H9 (cell line): Measurements from ENCODE around the gene VAV2. TPM values are rescaled to one million over a fixed set of nuclear protein-coding genes. Genes with fewer than 3 reads are reported as not detected.

Experiments
- DNase-seq: peaks from one replicate; pipeline ENCODE4 v3.0.0-alpha.2; 2017
- H2AFZ ChIP-seq: one replicate; pipeline ENCODE4 v1.6.1; 2013; ENCODE audit warnings: mild to moderate bottlenecking, low read length, control low read depth, moderate library complexity
- H2AK5ac ChIP-seq: 2 replicates; pipeline ENCODE4 v1.6.1; 2013; ENCODE audit warnings: low read length, control low read depth, mixed read lengths; ENCODE audit not compliant: insufficient read length
- H2BK120ac ChIP-seq: one replicate; pipeline ENCODE4 v1.6.1; 2013; ENCODE audit warnings: low read depth, mild to moderate bottlenecking, low read length, control low read depth, inconsistent platforms; ENCODE audit not compliant: poor library complexity, severe bottlenecking
- H2BK12ac ChIP-seq: 2 replicates; pipeline ENCODE4 v1.6.1; 2013; ENCODE audit warnings: low read length, control low read depth, mixed read lengths, low read depth; ENCODE audit not compliant: insufficient read length
- H2BK15ac ChIP-seq: 2 replicates; pipeline ENCODE4 v1.6.1; 2013; ENCODE audit warnings: low read depth, low read length, control low read depth
- H2BK20ac ChIP-seq: one replicate; pipeline ENCODE4 v1.6.1; 2013; ENCODE audit warnings: low read depth, mild to moderate bottlenecking, low read length, control low read depth, inconsistent platforms; ENCODE audit not compliant: poor library complexity, severe bottlenecking
- H2BK5ac ChIP-seq: 2 replicates; pipeline ENCODE4 v1.6.1; 2013; ENCODE audit warnings: low read length, control low read depth, mixed read lengths; ENCODE audit not compliant: insufficient read length
- H3K14ac ChIP-seq: 2 replicates; pipeline ENCODE4 v1.6.1; 2013; ENCODE audit warnings: low read length, control low read depth; ENCODE audit not compliant: insufficient read depth
- H3K18ac ChIP-seq: 2 replicates; pipeline ENCODE4 v1.6.1; 2013; ENCODE audit warnings: low read depth, mild to moderate bottlenecking, mixed read lengths, low read length, control low read depth; ENCODE audit not compliant: insufficient read length
- H3K23ac ChIP-seq: 2 replicates; pipeline ENCODE4 v1.6.1; 2013; ENCODE audit warnings: low read length, control low read depth, mixed read lengths, low read depth; ENCODE audit not compliant: insufficient read length
- H3K23me2 ChIP-seq: 2 replicates; pipeline ENCODE4 v1.6.1; 2013; ENCODE audit warnings: low read depth, mild to moderate bottlenecking, mixed read lengths, low read length, control low read depth; ENCODE audit not compliant: insufficient read length, poor library complexity, severe bottlenecking
- H3K27ac ChIP-seq: 2 replicates; pipeline ENCODE4 v1.5.1; 2013; ENCODE audit warnings: low read length, control low read depth, mixed read lengths, low read depth; ENCODE audit not compliant: insufficient read length
- H3K27me3 ChIP-seq: 2 replicates; pipeline ENCODE4 v1.6.1; 2013; ENCODE audit warnings: low read length, control low read depth, inconsistent platforms; ENCODE audit not compliant: insufficient read depth
- H3K4ac ChIP-seq: 2 replicates; pipeline ENCODE4 v1.6.1; 2013; ENCODE audit warnings: low read depth, mild to moderate bottlenecking, control low read depth, inconsistent platforms, low read length, moderate library complexity
- H3K4me1 ChIP-seq: 2 replicates; pipeline ENCODE4 v1.6.1; 2013; ENCODE audit warnings: low read length, control low read depth, inconsistent platforms; ENCODE audit not compliant: insufficient read depth
- H3K4me2 ChIP-seq: 2 replicates; pipeline ENCODE4 v1.6.1; 2013; ENCODE audit warnings: low read length, control low read depth, mixed read lengths; ENCODE audit not compliant: insufficient read length, insufficient read depth
- H3K56ac ChIP-seq: 2 replicates; pipeline ENCODE4 v1.6.1; 2013; ENCODE audit warnings: low read depth, mild to moderate bottlenecking, mixed read lengths, low read length, control low read depth; ENCODE audit not compliant: insufficient read length
- H3K79me1 ChIP-seq: 2 replicates; pipeline ENCODE4 v1.6.1; 2013; ENCODE audit warnings: low read depth, mild to moderate bottlenecking, moderate library complexity, low read length, control low read depth, inconsistent platforms; ENCODE audit not compliant: insufficient read depth, poor library complexity, severe bottlenecking
- H3K79me2 ChIP-seq: 2 replicates; pipeline ENCODE4 v1.6.1; 2013; ENCODE audit warnings: low read length, control low read depth, inconsistent platforms; ENCODE audit not compliant: insufficient read depth
- H3K9ac ChIP-seq: 2 replicates; pipeline ENCODE4 v1.6.1; 2013; ENCODE audit warnings: low read length, control low read depth, mixed read lengths; ENCODE audit not compliant: insufficient read length; ENCODE audit errors: extremely low read depth
- H3K9me3 ChIP-seq: one replicate; pipeline ENCODE4 v1.6.1; 2013; ENCODE audit warnings: low read depth, low read length, inconsistent platforms; ENCODE audit not compliant: control insufficient read depth
- H3T11ph ChIP-seq: one replicate; pipeline ENCODE4 v1.6.1; 2013; ENCODE audit warnings: mild to moderate bottlenecking, low read length, control low read depth, inconsistent platforms
- H4K20me1 ChIP-seq: one replicate; pipeline ENCODE4 v1.6.1; 2013; ENCODE audit not compliant: control insufficient read depth, insufficient read length, insufficient read depth
- H4K5ac ChIP-seq: 2 replicates; pipeline ENCODE4 v1.6.1; 2013; ENCODE audit warnings: low read depth, mild to moderate bottlenecking, mixed read lengths, low read length, control low read depth; ENCODE audit not compliant: insufficient read length
- H4K8ac ChIP-seq: replicated peaks from 2 replicates; pipeline ENCODE4 v1.6.1; 2013; ENCODE audit warnings: low read length, control low read depth, mixed read lengths, low read depth; ENCODE audit not compliant: insufficient read length
- H4K91ac ChIP-seq: 2 replicates; pipeline ENCODE4 v1.6.1; 2013; ENCODE audit warnings: low read depth, mild to moderate bottlenecking, moderate library complexity, mixed read lengths, low read length, control low read depth; ENCODE audit not compliant: insufficient read length
- H3K27ac Mint-ChIP-seq, 3 experiments: 2 replicates in 2 of 3; 3 replicates in 1 of 3; pipeline ENCODE4 v1.8.0; 2020 to 2021; ENCODE audit warnings: mixed read lengths in 3 of 3, mild to moderate bottlenecking in 1 of 3, moderate library complexity in 1 of 3
- H3K27me3 Mint-ChIP-seq: 2 replicates; pipeline ENCODE4 v1.8.0; 2021; ENCODE audit warnings: low read depth, mild to moderate bottlenecking, moderate library complexity, mixed read lengths
- H3K36me3 Mint-ChIP-seq, 3 experiments: 2 replicates in 2 of 3; 3 replicates in 1 of 3; pipeline ENCODE4 v1.8.0; 2020 to 2021; ENCODE audit warnings: low read depth in 3 of 3, mixed read lengths in 3 of 3; ENCODE audit not compliant: insufficient read depth in 1 of 3
- H3K4me1 Mint-ChIP-seq, 2 experiments: 2 replicates each; pipeline ENCODE4 v1.8.0; 2020; ENCODE audit warnings: mixed read lengths in 2 of 2
- H3K4me3 Mint-ChIP-seq, 2 experiments: 2 replicates in 1 of 2; 3 replicates in 1 of 2; pipeline ENCODE4 v1.8.0; 2020 to 2021; ENCODE audit warnings: mild to moderate bottlenecking in 2 of 2, mixed read lengths in 2 of 2, moderate library complexity in 1 of 2
- H3K9me3 Mint-ChIP-seq, 2 experiments: 2 replicates in 1 of 2; 3 replicates in 1 of 2; pipeline ENCODE4 v1.8.0; 2020; ENCODE audit warnings: mild to moderate bottlenecking in 2 of 2, mixed read lengths in 2 of 2, moderate library complexity in 1 of 2
- CTCF ChIP-seq: fragments of 200-600 bp; sonication (generic); conservative IDR thresholded peaks from 3 replicates; pipeline ENCODE4 v1.8.0; 2021; ENCODE audit warnings: antibody characterized with exemption, mild to moderate bottlenecking
- WGBS: extraction: QIAGEN DNeasy Blood & Tissue Kit; methylation state at CpG from one replicate; pipeline ENCODE4 v1.1.7; 2013; ENCODE audit warnings: missing lambda C conversion rate, low lambda C conversion rate, mixed read lengths; ENCODE audit not compliant: insufficient read length; ENCODE audit errors: extremely low coverage; 5-methylcytosine and 5-hydroxymethylcytosine counted together
- total RNA-seq: library from RNA; stranded (reverse); gene quantifications from 2 replicates; pipeline ENCODE4 v1.2.1, GENCODE V29; 2021

Gene VAV2
- total RNA-seq, 1 experiment from 2014 or later, result 58.7 TPM

GRCh38 chr9:133886563-133887501 lies 105.3 kb downstream of the VAV2 start:
- no peak overlapping the region for H3K27ac ChIP-seq

More at GRCh38 chr9:133886563-133887501, 105.3 kb downstream of the VAV2 start:
- H4K20me1 ChIP-seq, result no peaks in the 10 kb centered on the region
- H4K5ac ChIP-seq, result no peak overlapping the region
- peaks cover 56 to 62% of the 10 kb centered on the region in 2 experiments for H3K4me1 Mint-ChIP-seq
- no peak overlapping the region for H2BK12ac ChIP-seq
- H3K14ac ChIP-seq, result no peak overlapping the region; the same call in 1 of the 2 replicates
- peaks cover 2% of the 10 kb centered on the region; the same call in 1 of the 2 replicates for H3K79me2 ChIP-seq
- peak overlapping the region in 2 of 3 experiments; percentile 40 to 53; a peak in 3 of 7 replicates for H3K27ac Mint-ChIP-seq
- H3K9ac ChIP-seq, result no peak overlapping the region
- no peak overlapping the region for H2BK120ac ChIP-seq
- H2BK15ac ChIP-seq, result no peak overlapping the region
- H3K4me1 ChIP-seq, result no peaks in the 10 kb centered on the region; the same call in 1 of the 2 replicates
- no peak for DNase-seq
- H3K4me2 ChIP-seq, result no peak overlapping the region
- no peak overlapping the region for H3K56ac ChIP-seq
- no peaks in the 10 kb centered on the region for H3K79me1 ChIP-seq
- H3K4me3 Mint-ChIP-seq, result no peak overlapping the region
- H2BK5ac ChIP-seq, result no peak overlapping the region
- no peaks in the 10 kb centered on the region for H3K27me3 ChIP-seq
- no peak overlapping the region for H3K4ac ChIP-seq
- no peak overlapping the region for H2AK5ac ChIP-seq
- H3K9me3 ChIP-seq, result no peaks in the 10 kb centered on the region
- H3K9me3 Mint-ChIP-seq, result no peaks in the 10 kb centered on the region; a peak in 1 of 5 replicates
- H3K18ac ChIP-seq, result peak overlapping the region; percentile 16
- peaks cover 4 to 8% (median 8%) of the 10 kb centered on the region in 3 experiments; a peak in 4 of 7 replicates for H3K36me3 Mint-ChIP-seq
- no CpG with 5 or more reads among the region's 14 CpGs for WGBS
- H2AFZ ChIP-seq, result no peak overlapping the region
- H3T11ph ChIP-seq, result no peak overlapping the region
- no peak overlapping the region for H2BK20ac ChIP-seq
- TF ChIP-seq CTCF, result no peak
- H4K8ac ChIP-seq, result no peak overlapping the region
- H4K91ac ChIP-seq, result no peak overlapping the region
- H3K23ac ChIP-seq, result no peak overlapping the region
- H3K23me2 ChIP-seq, result no peaks in the 10 kb centered on the region
- H3K27me3 Mint-ChIP-seq, result no peaks in the 10 kb centered on the region; the same call in none of the 2 replicates
